CD14-positive monocyte (primary cell): ENCODE measurements around the gene LYRM4. TPM values are rescaled to one million over a fixed set of nuclear protein-coding genes. Genes with fewer than 3 reads are reported as not detected.

Source experiments
- DNase-seq, 3 donors: peaks; one replicate each; pipeline ENCODE4 v3.0.0-alpha.2; 2011 to 2022
- H2AFZ ChIP-seq: 2 replicates; pipeline ENCODE4 v1.6.0; 2012; ENCODE audit warnings: mild to moderate bottlenecking, low read depth, low read length, inconsistent platforms; ENCODE audit not compliant: insufficient read depth, poor library complexity, severe bottlenecking
- H3K27ac ChIP-seq, 2 donors: 1 replicate in 1 of 2; 2 replicates in 1 of 2; pipeline ENCODE4 v1.5.1; 2012 to 2013; ENCODE audit warnings: low read length in 2 of 2, control low read depth in 1 of 2, inconsistent platforms in 1 of 2, low read depth in 1 of 2, mild to moderate bottlenecking in 1 of 2
- H3K27me3 ChIP-seq, 2 donors: one replicate each; pipeline versions ENCODE4 v1.6.0 to v1.6.1; 2011 to 2013; ENCODE audit warnings: low read length in 2 of 2; ENCODE audit not compliant: control insufficient read depth in 2 of 2, insufficient read depth in 2 of 2
- H3K36me3 ChIP-seq, 2 donors: replicated peaks in 1 of 2; 1 replicate in 1 of 2; 2 replicates in 1 of 2; pipeline versions ENCODE4 v1.5.1 to v1.6.1; 2012 to 2013; ENCODE audit warnings: low read length in 2 of 2, control low read depth in 1 of 2, inconsistent platforms in 1 of 2, mild to moderate bottlenecking in 1 of 2; ENCODE audit not compliant: insufficient read depth in 2 of 2, control insufficient read depth in 1 of 2
- H3K4me1 ChIP-seq, 2 donors: 1 replicate in 1 of 2; 2 replicates in 1 of 2; pipeline versions ENCODE4 v1.5.1 to v1.6.1; 2012 to 2013; ENCODE audit warnings: low read length in 2 of 2, control low read depth in 1 of 2, inconsistent platforms in 1 of 2, mild to moderate bottlenecking in 1 of 2, moderate library complexity in 1 of 2; ENCODE audit not compliant: insufficient read depth in 2 of 2, control insufficient read depth in 1 of 2
- H3K4me2 ChIP-seq: replicated peaks from 2 replicates; pipeline ENCODE3; 2012; ENCODE audit warnings: low read length, moderate library complexity, mild to moderate bottlenecking; ENCODE audit not compliant: poor library complexity, severe bottlenecking; ENCODE audit errors: extremely low read depth
- H3K4me3 ChIP-seq, 3 experiments: fragments of 200-600 bp in 1 of 3; sonication (generic) in 1 of 3; replicated peaks in 1 of 3; 1 replicate in 2 of 3; 2 replicates in 1 of 3; pipeline ENCODE4 v1.5.1; 2011 to 2013; ENCODE audit warnings: low read length in 3 of 3, mild to moderate bottlenecking in 3 of 3, control low read depth in 2 of 3, low read depth in 2 of 3, inconsistent platforms in 1 of 3, moderate library complexity in 1 of 3
- H3K79me2 ChIP-seq: 2 replicates; pipeline ENCODE4 v1.6.0; 2012; ENCODE audit warnings: mild to moderate bottlenecking, control low read depth, inconsistent platforms, low read length, moderate library complexity; ENCODE audit not compliant: insufficient read depth
- H3K9ac ChIP-seq: 2 replicates; pipeline ENCODE4 v1.6.0; 2017; ENCODE audit warnings: low read length, mild to moderate bottlenecking; ENCODE audit not compliant: insufficient read depth, poor library complexity, severe bottlenecking
- H3K9me3 ChIP-seq, 2 donors: replicated peaks in 1 of 2; 1 replicate in 1 of 2; 2 replicates in 1 of 2; pipeline versions ENCODE4 v1.5.1 to v1.6.1; 2012 to 2013; ENCODE audit warnings: low read length in 2 of 2, control low read depth in 1 of 2; ENCODE audit not compliant: control insufficient read depth in 1 of 2, insufficient read depth in 1 of 2
- H4K20me1 ChIP-seq: 2 replicates; pipeline ENCODE4 v1.6.0; 2012; ENCODE audit warnings: mild to moderate bottlenecking, low read length, control low read depth, moderate library complexity; ENCODE audit not compliant: insufficient read depth
- H3K27ac Mint-ChIP-seq, 7 donors: one replicate each; pipeline ENCODE4 v1.8.0; 2020; ENCODE audit warnings: mild to moderate bottlenecking in 7 of 7, mixed read lengths in 7 of 7, moderate library complexity in 6 of 7, inconsistent platforms in 2 of 7
- H3K27me3 Mint-ChIP-seq, 3 donors: one replicate each; pipeline ENCODE4 v1.8.0; 2021 to 2022; ENCODE audit warnings: low read depth in 3 of 3, mild to moderate bottlenecking in 3 of 3, mixed read lengths in 3 of 3, moderate library complexity in 3 of 3, inconsistent platforms in 1 of 3
- H3K36me3 Mint-ChIP-seq, 2 donors: one replicate each; pipeline ENCODE4 v1.8.0; 2020; ENCODE audit warnings: mixed read lengths in 2 of 2, inconsistent platforms in 1 of 2, mild to moderate bottlenecking in 1 of 2
- H3K4me1 Mint-ChIP-seq: one replicate; pipeline ENCODE4 v1.8.0; 2020; ENCODE audit warnings: mild to moderate bottlenecking, mixed read lengths
- H3K4me3 Mint-ChIP-seq, 2 donors: one replicate each; pipeline ENCODE4 v1.8.0; 2020; ENCODE audit warnings: mild to moderate bottlenecking in 2 of 2, mixed read lengths in 2 of 2, moderate library complexity in 1 of 2
- H3K9me3 Mint-ChIP-seq, 7 donors: one replicate each; pipeline ENCODE4 v1.8.0; 2020 to 2022; ENCODE audit warnings: mixed read lengths in 7 of 7, mild to moderate bottlenecking in 6 of 7, moderate library complexity in 6 of 7, inconsistent platforms in 2 of 7
- CTCF ChIP-seq: fragments of 200-600 bp; IDR thresholded peaks from one replicate; pipeline ENCODE4 v1.8.0; 2022; ENCODE audit warnings: antibody characterized with exemption, mild to moderate bottlenecking
- WGBS: methylation state at CpG from one replicate; pipeline ENCODE4 v1.1.5; 2013; ENCODE audit warnings: missing lambda C conversion rate; ENCODE audit not compliant: insufficient coverage; 5-methylcytosine and 5-hydroxymethylcytosine counted together
- intact Hi-C, 2 donors: fragments of 100-400 bp; cut with micrococcal nuclease; formaldehyde crosslinking; loops; one replicate each; pipeline versions ENCODE4 v1.15.0 to v1.15.1; 2023
- polyA plus RNA-seq, 3 donors: library from polyadenylated mRNA; depleted of rRNA in 1 of 3; unstranded in 2 of 3; stranded (reverse) in 1 of 3; fragments of 300-500 nt in 2 of 3; fragments of >200 nt in 1 of 3; fragmentation: Illumina TruSeq in 2 of 3; gene quantifications; 1 replicate in 2 of 3; 2 replicates in 1 of 3; pipeline ENCODE4 v1.2.3, GENCODE V29; 2012 to 2021

Gene LYRM4
- polyA plus RNA-seq, 3 donors, result 13.7 to 19.6 (median 18.1) TPM

GRCh38 chr6:5111626-5112025 lies 149.1 kb downstream of the LYRM4 start:
- H3K27ac Mint-ChIP-seq, result peak overlapping the region in 1 of 7 donors; percentile 28
- no peaks in the 10 kb centered on the region for H3K27me3 ChIP-seq
- DNase-seq, result no peak
- H3K79me2 ChIP-seq, result no peaks in the 10 kb centered on the region
- H3K9ac ChIP-seq, result no peak overlapping the region
- no peak overlapping the region for H3K4me3 Mint-ChIP-seq
- no peak overlapping the region for H3K27ac ChIP-seq
- no peaks in the 10 kb centered on the region for H3K36me3 ChIP-seq
- no peak overlapping the region for H3K4me2 ChIP-seq
- H3K4me1 ChIP-seq, result no peaks in the 10 kb centered on the region
- H4K20me1 ChIP-seq, result no peaks in the 10 kb centered on the region
- no peak overlapping the region for H2AFZ ChIP-seq
- H3K4me1 Mint-ChIP-seq, result peaks cover 8% of the 10 kb centered on the region
- peaks cover 0 to 1% (median 0%) of the 10 kb centered on the region in 3 donors for H3K27me3 Mint-ChIP-seq
- H3K9me3 Mint-ChIP-seq, result peaks cover 0 to 1% (median 0%) of the 10 kb centered on the region in 7 donors
- H3K9me3 ChIP-seq, result no peaks in the 10 kb centered on the region
- intact Hi-C loops, result no loop called here
- TF ChIP-seq CTCF, result no peak
- peaks cover 0 to 4% of the 10 kb centered on the region in 2 donors for H3K36me3 Mint-ChIP-seq
- WGBS, result 98% methylated on average over 5 of the region's 7 CpGs
- H3K4me3 ChIP-seq, result no peak overlapping the region

DNA sequence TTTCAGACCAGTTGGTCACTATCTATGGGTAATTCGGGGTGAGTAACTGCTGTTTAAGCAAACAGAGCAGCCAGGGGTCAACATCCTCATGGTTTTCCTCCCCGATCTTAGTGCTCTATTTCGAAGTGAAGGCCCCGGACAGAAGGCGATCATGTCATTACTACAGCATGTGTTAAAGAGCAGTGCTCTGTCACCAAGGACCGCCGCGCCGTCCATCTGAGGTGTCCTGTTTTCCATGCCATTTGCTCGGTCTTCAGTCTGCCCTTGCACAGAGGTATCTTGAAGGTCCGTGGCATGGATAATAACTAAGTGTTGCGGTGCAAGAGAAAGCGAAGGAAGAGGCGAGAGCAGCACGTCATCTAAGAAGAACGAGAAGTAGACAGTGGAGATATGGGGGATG lies 150.5 kb downstream of the LYRM4 start:
- H3K27ac ChIP-seq, result no peak overlapping the region
- H3K79me2 ChIP-seq, result no peaks in the 10 kb centered on the region
- H3K9ac ChIP-seq, result no peak overlapping the region
- no peak overlapping the region for H3K27ac Mint-ChIP-seq
- DNase-seq, result no peak
- H3K9me3 ChIP-seq, result no peaks in the 10 kb centered on the region
- no peak overlapping the region for H2AFZ ChIP-seq
- no peak overlapping the region for H3K4me2 ChIP-seq
- intact Hi-C loops, result no loop called here
- H3K27me3 ChIP-seq, result no peaks in the 10 kb centered on the region
- peaks cover 0 to 1% (median 0%) of the 10 kb centered on the region in 3 donors for H3K27me3 Mint-ChIP-seq
- H3K4me3 ChIP-seq, result no peak overlapping the region
- H3K4me1 Mint-ChIP-seq, result peaks cover 8% of the 10 kb centered on the region
- peaks cover 0 to 1% (median 0%) of the 10 kb centered on the region in 7 donors for H3K9me3 Mint-ChIP-seq
- peaks cover 0 to 4% of the 10 kb centered on the region in 2 donors for H3K36me3 Mint-ChIP-seq
- WGBS, result 91% methylated on average over 16 of the region's 16 CpGs
- H4K20me1 ChIP-seq, result no peaks in the 10 kb centered on the region
- no peak for TF ChIP-seq CTCF
- no peaks in the 10 kb centered on the region for H3K4me1 ChIP-seq
- no peaks in the 10 kb centered on the region for H3K36me3 ChIP-seq
- H3K4me3 Mint-ChIP-seq, result no peak overlapping the region
